ENCODE results near the gene PLEKHG3.

The PLEKHG3 gene

GRCh38 chr14:64704743-64705380, 638 bp downstream of the PLEKHG3 start:
- DNase-seq (ENCODE audit: insufficient read length, low spot score): no peak
- no peak for FAIRE-seq
- TF ChIP-seq PAX5 (IDR thresholded peaks at IDR 0.05; ENCODE audit: insufficient read depth, low read length, severe bottlenecking): no peak
- no peak for TF ChIP-seq POLR2AphosphoS5 (IDR thresholded peaks at IDR 0.05; ENCODE audit: low read depth, low read length)
- TF ChIP-seq SPI1 (IDR thresholded peaks at IDR 0.05; ENCODE audit: low read depth, low read length): no peak
- no peak for TF ChIP-seq TAF1 (IDR thresholded peaks at IDR 0.05; ENCODE audit: low read depth, low read length)
- no peak for TF ChIP-seq POU2F2 (IDR thresholded peaks at IDR 0.05; ENCODE audit: low read depth, low read length)
- TF ChIP-seq POLR2A (IDR thresholded peaks at IDR 0.05; ENCODE audit: low read depth, low read length): no peak

- TF ChIP-seq PAX5 (IDR thresholded peaks at IDR 0.05; ENCODE audit: insufficient read depth, low read length, severe bottlenecking): no peak
- TF ChIP-seq SPI1 (IDR thresholded peaks at IDR 0.05; ENCODE audit: low read depth, low read length): peak; percentile 55; the same call in 1 of the 2 replicates
- no peak for TF ChIP-seq POLR2AphosphoS5 (IDR thresholded peaks at IDR 0.05; ENCODE audit: low read depth, low read length)
- TF ChIP-seq POU2F2 (IDR thresholded peaks at IDR 0.05; ENCODE audit: low read depth, low read length): no peak
- TF ChIP-seq TAF1 (IDR thresholded peaks at IDR 0.05; ENCODE audit: low read depth, low read length): no peak
- DNase-seq (ENCODE audit: insufficient read length, low spot score) (no peak), FAIRE-seq (no peak)
Measured at GRCh38 chr14:64705381-64706118, 1.3 kb downstream of the PLEKHG3 start.

GRCh38 chr14:64706119-64706592, 1.9 kb downstream of the PLEKHG3 start:
- FAIRE-seq (no peak), DNase-seq (ENCODE audit: insufficient read length, low spot score) (no peak)
- TF ChIP-seq PAX5 (IDR thresholded peaks at IDR 0.05; ENCODE audit: insufficient read depth, low read length, severe bottlenecking) (no peak), TAF1 (IDR thresholded peaks at IDR 0.05; ENCODE audit: low read depth, low read length) (no peak), POLR2AphosphoS5 (IDR thresholded peaks at IDR 0.05; ENCODE audit: low read depth, low read length) (no peak), SPI1 (IDR thresholded peaks at IDR 0.05; ENCODE audit: low read depth, low read length) (no peak), POLR2A (IDR thresholded peaks at IDR 0.05; ENCODE audit: low read depth, low read length) (no peak), POU2F2 (IDR thresholded peaks at IDR 0.05; ENCODE audit: low read depth, low read length) (no peak)

- FAIRE-seq (no peak), DNase-seq (ENCODE audit: insufficient read length, low spot score) (no peak)
- TF ChIP-seq POLR2A (IDR thresholded peaks at IDR 0.05; ENCODE audit: low read depth, low read length): no peak
- no peak for TF ChIP-seq POU2F2 (IDR thresholded peaks at IDR 0.05; ENCODE audit: low read depth, low read length)
- TF ChIP-seq PAX5 (IDR thresholded peaks at IDR 0.05; ENCODE audit: insufficient read depth, low read length, severe bottlenecking): no peak
- TF ChIP-seq TAF1 (IDR thresholded peaks at IDR 0.05; ENCODE audit: low read depth, low read length): no peak
- TF ChIP-seq POLR2AphosphoS5 (IDR thresholded peaks at IDR 0.05; ENCODE audit: low read depth, low read length): no peak
- TF ChIP-seq SPI1 (IDR thresholded peaks at IDR 0.05; ENCODE audit: low read depth, low read length): no peak
Measured at GRCh38 chr14:64706593-64707193, 2.5 kb downstream of the PLEKHG3 start.

GRCh38 chr14:64707661-64708060, 3.4 kb downstream of the PLEKHG3 start:
- no peak for FAIRE-seq

GRCh38 chr14:64708148-64709004, 4.2 kb downstream of the PLEKHG3 start:
- TF ChIP-seq POLR2A (IDR thresholded peaks at IDR 0.05; ENCODE audit: low read depth, low read length): no peak
- no peak for TF ChIP-seq POLR2AphosphoS5 (IDR thresholded peaks at IDR 0.05; ENCODE audit: low read depth, low read length)
- TF ChIP-seq PAX5 (IDR thresholded peaks at IDR 0.05; ENCODE audit: insufficient read depth, low read length, severe bottlenecking): no peak
- TF ChIP-seq SPI1 (IDR thresholded peaks at IDR 0.05; ENCODE audit: low read depth, low read length): 0 out of 2 replicates have a peak, but pooled peaks have one; percentile 9
- no peak for DNase-seq (ENCODE audit: insufficient read length, low spot score)
- no peak for FAIRE-seq

More at GRCh38 chr14:64707661-64708060, 3.4 kb downstream of the PLEKHG3 start:
- TF ChIP-seq PAX5 (IDR thresholded peaks at IDR 0.05; ENCODE audit: insufficient read depth, low read length, severe bottlenecking): no peak
- TF ChIP-seq SPI1 (IDR thresholded peaks at IDR 0.05; ENCODE audit: low read depth, low read length): no peak
- TF ChIP-seq POU2F2 (IDR thresholded peaks at IDR 0.05; ENCODE audit: low read depth, low read length): no peak
- no peak for DNase-seq (ENCODE audit: insufficient read length, low spot score)

GRCh38 chr14:64709126-64709525, 4.9 kb downstream of the PLEKHG3 start:
- TF ChIP-seq SPI1 (IDR thresholded peaks at IDR 0.05; ENCODE audit: low read depth, low read length): no peak
- no peak for TF ChIP-seq POLR2A (IDR thresholded peaks at IDR 0.05; ENCODE audit: low read depth, low read length)
- TF ChIP-seq POU2F2 (IDR thresholded peaks at IDR 0.05; ENCODE audit: low read depth, low read length): no peak
- no peak for TF ChIP-seq POLR2AphosphoS5 (IDR thresholded peaks at IDR 0.05; ENCODE audit: low read depth, low read length)
- no peak for TF ChIP-seq TAF1 (IDR thresholded peaks at IDR 0.05; ENCODE audit: low read depth, low read length)
- TF ChIP-seq PAX5 (IDR thresholded peaks at IDR 0.05; ENCODE audit: insufficient read depth, low read length, severe bottlenecking): no peak
- FAIRE-seq (no peak), DNase-seq (ENCODE audit: insufficient read length, low spot score) (no peak)

- DNase-seq (ENCODE audit: insufficient read length, low spot score) (no peak), FAIRE-seq (no peak)
- TF ChIP-seq POU2F2 (IDR thresholded peaks at IDR 0.05; ENCODE audit: low read depth, low read length) (no peak), POLR2AphosphoS5 (IDR thresholded peaks at IDR 0.05; ENCODE audit: low read depth, low read length) (no peak), SPI1 (IDR thresholded peaks at IDR 0.05; ENCODE audit: low read depth, low read length) (no peak), POLR2A (IDR thresholded peaks at IDR 0.05; ENCODE audit: low read depth, low read length) (no peak), TAF1 (IDR thresholded peaks at IDR 0.05; ENCODE audit: low read depth, low read length) (no peak)
Measured at GRCh38 chr14:64711039-64711438, 6.8 kb downstream of the PLEKHG3 start.

GRCh38 chr14:64713677-64714076, 9.5 kb downstream of the PLEKHG3 start:
- TF ChIP-seq TAF1 (IDR thresholded peaks at IDR 0.05; ENCODE audit: low read depth, low read length) (no peak), POU2F2 (IDR thresholded peaks at IDR 0.05; ENCODE audit: low read depth, low read length) (no peak), POLR2AphosphoS5 (IDR thresholded peaks at IDR 0.05; ENCODE audit: low read depth, low read length) (no peak), POLR2A (IDR thresholded peaks at IDR 0.05; ENCODE audit: low read depth, low read length) (no peak), SPI1 (IDR thresholded peaks at IDR 0.05; ENCODE audit: low read depth, low read length) (no peak), PAX5 (IDR thresholded peaks at IDR 0.05; ENCODE audit: insufficient read depth, low read length, severe bottlenecking) (no peak)
- DNase-seq (ENCODE audit: insufficient read length, low spot score) (no peak), FAIRE-seq (no peak)

Measured in GM12891 (cell line).